Esophagus mucosa (tissue), 1 donor: ENCODE results near the gene KIF23. TPM values are rescaled to one million over a fixed set of nuclear protein-coding genes. Genes with fewer than 3 reads are reported as not detected.

Source experiments
- ATAC-seq: fragments of 200-7000 bp; cut with Tn5 transposase; one replicate; pipeline ENCODE4 v1.9.1; 2020
- total RNA-seq: library from RNA; stranded (reverse); gene quantifications from one replicate; pipeline ENCODE4 v1.2.4, GENCODE V29; 2023
- donor health status: DM: yes; HTN: yes; CAD: no.

The KIF23 gene
- total RNA-seq, 1 donor from 2014 or later: 16.0 TPM

DNA sequence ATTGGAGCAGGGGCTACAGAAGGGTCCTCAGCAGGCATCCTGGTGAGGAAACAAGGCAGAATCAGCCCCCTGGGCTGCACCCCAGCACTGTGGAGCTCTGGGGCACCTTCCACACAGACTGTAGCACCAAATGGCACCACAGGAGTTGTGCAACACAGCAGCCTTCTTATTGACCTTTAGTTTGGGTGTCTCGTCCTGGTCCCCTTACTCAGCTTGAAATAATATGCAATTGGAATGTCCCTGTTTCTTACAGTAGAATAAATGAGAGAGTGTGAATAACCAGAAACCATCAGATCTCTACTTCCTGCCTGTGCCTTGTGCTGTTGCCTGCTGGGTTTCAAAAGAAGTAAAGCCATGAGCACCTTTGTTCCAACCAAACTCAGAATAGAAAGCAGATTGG lies 82.9 kb downstream of the KIF23 start:
- ATAC-seq: no peak

DNA sequence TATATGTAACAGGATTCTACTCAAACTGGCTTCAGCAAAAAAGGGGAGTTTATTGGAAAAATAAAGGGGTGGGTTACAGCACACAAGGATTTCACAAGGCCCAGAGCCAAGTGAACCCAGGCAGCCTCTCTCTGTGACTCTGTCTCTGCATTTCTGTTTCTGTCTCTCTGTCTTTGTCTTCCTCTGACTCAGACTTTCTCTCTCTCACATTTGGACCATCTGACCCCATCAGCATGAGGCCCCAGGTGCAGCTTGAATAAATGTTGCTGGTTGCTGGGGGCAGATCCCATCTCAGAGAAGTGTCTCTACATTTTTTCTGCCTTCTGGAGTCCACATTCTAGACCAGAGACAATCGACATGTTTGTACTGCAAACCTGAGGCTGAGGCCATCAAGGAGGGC lies 83.5 kb downstream of the KIF23 start:
- ATAC-seq: no peak

Other genes with a start within 250 kb of the KIF23 start
- gene PAQR5, start 115.4 kb upstream of the KIF23 start, total RNA-seq: 13.6 TPM
- gene RPLP1, start 38.5 kb downstream of the KIF23 start, total RNA-seq: 2,110 TPM